HEK293 (cell line): ENCODE results near the gene PRODH2.
A peak's percentile ranks its signal among the peaks of the same experiment; 100 is the strongest.

Experiments
- EGR2 ChIP-seq: fragments of 450-650 bp; formaldehyde crosslinking; IDR thresholded peaks from 2 replicates; pipeline ENCODE4 v1.5.1; 2016; ENCODE audit warnings: low read depth, missing biosample characterization, missing genetic modification characterization
- SP2 ChIP-seq: fragments of 450-650 bp; formaldehyde crosslinking; IDR thresholded peaks from 2 replicates; pipeline ENCODE4 v1.5.1; 2016; ENCODE audit warnings: missing biosample characterization, missing genetic modification characterization
- ZBTB8A ChIP-seq: fragments of 450-650 bp; formaldehyde crosslinking; IDR thresholded peaks from 2 replicates; pipeline ENCODE4 v1.5.1; 2016; ENCODE audit warnings: missing biosample characterization, missing genetic modification characterization
- ZNF133 ChIP-seq: fragments of 450-650 bp; formaldehyde crosslinking; IDR thresholded peaks from 2 replicates; pipeline ENCODE4 v1.5.1; 2016; ENCODE audit warnings: missing biosample characterization, missing genetic modification characterization
- ZNF174 ChIP-seq: fragments of 450-650 bp; formaldehyde crosslinking; IDR thresholded peaks from 2 replicates; pipeline ENCODE4 v1.5.0; 2017; ENCODE audit warnings: missing biosample characterization, mild to moderate bottlenecking, missing genetic modification characterization
- ZNF311 ChIP-seq: fragments of 450-650 bp; formaldehyde crosslinking; IDR thresholded peaks from 2 replicates; pipeline ENCODE4 v1.5.1; 2017; ENCODE audit warnings: missing biosample characterization, missing genetic modification characterization, borderline replicate concordance
- ZNF335 ChIP-seq: fragments of 450-650 bp; formaldehyde crosslinking; conservative IDR thresholded peaks from 2 replicates; pipeline ENCODE4 v1.5.1; 2016; ENCODE audit warnings: missing biosample characterization, missing genetic modification characterization
- TF ChIP-seq, protein P1 (sequence below): fragments of 450-650 bp; formaldehyde crosslinking; IDR thresholded peaks from 2 replicates; pipeline ENCODE4 v1.5.1; 2016; ENCODE audit warnings: missing biosample characterization, missing genetic modification characterization
- TF ChIP-seq, protein P2 (sequence below): fragments of 450-650 bp; formaldehyde crosslinking; IDR thresholded peaks from 2 replicates; pipeline ENCODE4 v1.5.1; 2016; ENCODE audit warnings: missing biosample characterization, missing genetic modification characterization

GRCh38 chr19:35856546-35857149 lies 44.0 kb upstream of the PRODH2 start, which contains the start of gene KIRREL2:
- TF ChIP-seq, protein P1, sequence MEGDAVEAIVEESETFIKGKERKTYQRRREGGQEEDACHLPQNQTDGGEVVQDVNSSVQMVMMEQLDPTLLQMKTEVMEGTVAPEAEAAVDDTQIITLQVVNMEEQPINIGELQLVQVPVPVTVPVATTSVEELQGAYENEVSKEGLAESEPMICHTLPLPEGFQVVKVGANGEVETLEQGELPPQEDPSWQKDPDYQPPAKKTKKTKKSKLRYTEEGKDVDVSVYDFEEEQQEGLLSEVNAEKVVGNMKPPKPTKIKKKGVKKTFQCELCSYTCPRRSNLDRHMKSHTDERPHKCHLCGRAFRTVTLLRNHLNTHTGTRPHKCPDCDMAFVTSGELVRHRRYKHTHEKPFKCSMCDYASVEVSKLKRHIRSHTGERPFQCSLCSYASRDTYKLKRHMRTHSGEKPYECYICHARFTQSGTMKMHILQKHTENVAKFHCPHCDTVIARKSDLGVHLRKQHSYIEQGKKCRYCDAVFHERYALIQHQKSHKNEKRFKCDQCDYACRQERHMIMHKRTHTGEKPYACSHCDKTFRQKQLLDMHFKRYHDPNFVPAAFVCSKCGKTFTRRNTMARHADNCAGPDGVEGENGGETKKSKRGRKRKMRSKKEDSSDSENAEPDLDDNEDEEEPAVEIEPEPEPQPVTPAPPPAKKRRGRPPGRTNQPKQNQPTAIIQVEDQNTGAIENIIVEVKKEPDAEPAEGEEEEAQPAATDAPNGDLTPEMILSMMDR, result no peak
- TF ChIP-seq EGR2 (tag by site-specific recombination) (no peak), ZNF174 (tag by site-specific recombination) (no peak), ZNF133 (no peak), ZNF311 (tag by site-specific recombination) (no peak), ZBTB8A (tag by site-specific recombination) (no peak), SP2 (tag by site-specific recombination) (peak; percentile 23; the same call in 1 of the 2 replicates), ZNF335 (tag by site-specific recombination) (no peak)
- TF ChIP-seq, protein P2, sequence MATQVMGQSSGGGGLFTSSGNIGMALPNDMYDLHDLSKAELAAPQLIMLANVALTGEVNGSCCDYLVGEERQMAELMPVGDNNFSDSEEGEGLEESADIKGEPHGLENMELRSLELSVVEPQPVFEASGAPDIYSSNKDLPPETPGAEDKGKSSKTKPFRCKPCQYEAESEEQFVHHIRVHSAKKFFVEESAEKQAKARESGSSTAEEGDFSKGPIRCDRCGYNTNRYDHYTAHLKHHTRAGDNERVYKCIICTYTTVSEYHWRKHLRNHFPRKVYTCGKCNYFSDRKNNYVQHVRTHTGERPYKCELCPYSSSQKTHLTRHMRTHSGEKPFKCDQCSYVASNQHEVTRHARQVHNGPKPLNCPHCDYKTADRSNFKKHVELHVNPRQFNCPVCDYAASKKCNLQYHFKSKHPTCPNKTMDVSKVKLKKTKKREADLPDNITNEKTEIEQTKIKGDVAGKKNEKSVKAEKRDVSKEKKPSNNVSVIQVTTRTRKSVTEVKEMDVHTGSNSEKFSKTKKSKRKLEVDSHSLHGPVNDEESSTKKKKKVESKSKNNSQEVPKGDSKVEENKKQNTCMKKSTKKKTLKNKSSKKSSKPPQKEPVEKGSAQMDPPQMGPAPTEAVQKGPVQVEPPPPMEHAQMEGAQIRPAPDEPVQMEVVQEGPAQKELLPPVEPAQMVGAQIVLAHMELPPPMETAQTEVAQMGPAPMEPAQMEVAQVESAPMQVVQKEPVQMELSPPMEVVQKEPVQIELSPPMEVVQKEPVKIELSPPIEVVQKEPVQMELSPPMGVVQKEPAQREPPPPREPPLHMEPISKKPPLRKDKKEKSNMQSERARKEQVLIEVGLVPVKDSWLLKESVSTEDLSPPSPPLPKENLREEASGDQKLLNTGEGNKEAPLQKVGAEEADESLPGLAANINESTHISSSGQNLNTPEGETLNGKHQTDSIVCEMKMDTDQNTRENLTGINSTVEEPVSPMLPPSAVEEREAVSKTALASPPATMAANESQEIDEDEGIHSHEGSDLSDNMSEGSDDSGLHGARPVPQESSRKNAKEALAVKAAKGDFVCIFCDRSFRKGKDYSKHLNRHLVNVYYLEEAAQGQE (tag by site-specific recombination), result no peak
